ENCODE measurements around the gene NGRN.
"Not testable (repeated sequence)": the region's sequence is repeated elsewhere in the genome, so short reads cannot be mapped to it uniquely, and the experiment has no call there.

Gene NGRN

GRCh38 chr15:90234096-90234988 is 31.1 kb upstream of the NGRN start, which contains the start of gene GDPGP1:
Gene GDPGP1 (plus strand): TSS chr15:90234209. CDS start chr15:90240909, 6,700 bp downstream.
- peak in 1 of 2 donors; percentile 38 for DNase-seq

GRCh38 chr15:90239371-90239770 is 26.1 kb upstream of the NGRN start:
- DNase-seq = no peak

GRCh38 chr15:90240856-90241255 is 24.6 kb upstream of the NGRN start:
- no peak for DNase-seq

- DNase-seq = no peak
These were observed 23.9 kb upstream of the NGRN start for GRCh38 chr15:90241343-90242192.

- DNase-seq = peak; percentile 9 to 63
These were observed 21.4 kb upstream of the NGRN start for GRCh38 chr15:90243943-90244639.

- no peak for DNase-seq
These were observed 16.7 kb upstream of the NGRN start for GRCh38 chr15:90248789-90249202.

- peak; percentile 71 to 78 for DNase-seq
These were observed 16.1 kb upstream of the NGRN start, which contains the start of gene TTLL13 for GRCh38 chr15:90249203-90249863. Gene TTLL13 (plus strand): TSS chr15:90249556. CDS start chr15:90250631, 1,075 bp downstream.

GRCh38 chr15:90257776-90258175 is 7.7 kb upstream of the NGRN start:
- DNase-seq = no peak

- DNase-seq = no peak
These were observed 5.9 kb upstream of the NGRN start for GRCh38 chr15:90259524-90259923.

GRCh38 chr15:90260731-90261130 is 4.7 kb upstream of the NGRN start:
- DNase-seq = not testable (repeated sequence)

GRCh38 chr15:90261811-90262210 is 3.7 kb upstream of the NGRN start:
- DNase-seq = no peak

- DNase-seq = no peak
These were observed 3.0 kb upstream of the NGRN start for GRCh38 chr15:90262426-90262825.

- peak; percentile 24 to 52 for DNase-seq
These were observed 801 bp upstream of the NGRN start for GRCh38 chr15:90264671-90265070.

GRCh38 chr15:90266061-90266431 is 574 bp downstream of the NGRN start:
- DNase-seq = peak; percentile 24 to 25

GRCh38 chr15:90266485-90266884 is 1.0 kb downstream of the NGRN start:
- DNase-seq = peak in 1 of 2 donors; percentile 8

- DNase-seq = no peak
These were observed 2.9 kb downstream of the NGRN start for GRCh38 chr15:90268415-90268814.

- DNase-seq = no peak
These were observed 5.2 kb downstream of the NGRN start for GRCh38 chr15:90270502-90271150.

GRCh38 chr15:90271459-90272166 is 6.1 kb downstream of the NGRN start:
- no peak for DNase-seq

GRCh38 chr15:90278467-90278866 is 13.0 kb downstream of the NGRN start:
- DNase-seq = not testable (repeated sequence)

- DNase-seq = not testable (repeated sequence)
These were observed 15.3 kb downstream of the NGRN start for GRCh38 chr15:90280743-90281142.

GRCh38 chr15:90281637-90282036 is 16.2 kb downstream of the NGRN start:
- DNase-seq = peak; percentile 20 to 37
